ENCODE data around the gene PARP8.

PARP8 gene

DNA sequence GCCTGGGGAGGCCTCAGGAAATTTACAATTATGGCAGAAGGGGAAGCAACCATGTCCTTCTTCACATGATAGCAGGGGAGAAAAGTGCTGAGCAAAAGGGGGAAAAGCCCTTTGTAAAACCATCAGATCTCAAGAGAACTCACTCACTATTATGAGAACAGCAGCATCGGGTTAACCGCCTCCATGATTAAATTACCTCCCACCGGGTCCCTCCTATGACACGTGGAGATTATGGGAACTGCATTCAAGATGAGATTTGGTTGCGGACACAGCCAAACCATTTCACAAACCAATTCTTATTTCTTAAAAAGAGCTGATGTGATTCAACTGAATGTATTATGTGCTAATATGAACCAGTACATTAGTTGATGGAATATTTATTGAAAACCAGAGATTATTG, 63.9 kb downstream of the PARP8 start:
- TF ChIP-seq, protein P1, sequence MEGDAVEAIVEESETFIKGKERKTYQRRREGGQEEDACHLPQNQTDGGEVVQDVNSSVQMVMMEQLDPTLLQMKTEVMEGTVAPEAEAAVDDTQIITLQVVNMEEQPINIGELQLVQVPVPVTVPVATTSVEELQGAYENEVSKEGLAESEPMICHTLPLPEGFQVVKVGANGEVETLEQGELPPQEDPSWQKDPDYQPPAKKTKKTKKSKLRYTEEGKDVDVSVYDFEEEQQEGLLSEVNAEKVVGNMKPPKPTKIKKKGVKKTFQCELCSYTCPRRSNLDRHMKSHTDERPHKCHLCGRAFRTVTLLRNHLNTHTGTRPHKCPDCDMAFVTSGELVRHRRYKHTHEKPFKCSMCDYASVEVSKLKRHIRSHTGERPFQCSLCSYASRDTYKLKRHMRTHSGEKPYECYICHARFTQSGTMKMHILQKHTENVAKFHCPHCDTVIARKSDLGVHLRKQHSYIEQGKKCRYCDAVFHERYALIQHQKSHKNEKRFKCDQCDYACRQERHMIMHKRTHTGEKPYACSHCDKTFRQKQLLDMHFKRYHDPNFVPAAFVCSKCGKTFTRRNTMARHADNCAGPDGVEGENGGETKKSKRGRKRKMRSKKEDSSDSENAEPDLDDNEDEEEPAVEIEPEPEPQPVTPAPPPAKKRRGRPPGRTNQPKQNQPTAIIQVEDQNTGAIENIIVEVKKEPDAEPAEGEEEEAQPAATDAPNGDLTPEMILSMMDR (IDR thresholded peaks at IDR 0.05; ENCODE audit: extremely low read depth, missing control alignments), result no peak
- DNase-seq (ENCODE audit: low spot score), result no peak

DNA sequence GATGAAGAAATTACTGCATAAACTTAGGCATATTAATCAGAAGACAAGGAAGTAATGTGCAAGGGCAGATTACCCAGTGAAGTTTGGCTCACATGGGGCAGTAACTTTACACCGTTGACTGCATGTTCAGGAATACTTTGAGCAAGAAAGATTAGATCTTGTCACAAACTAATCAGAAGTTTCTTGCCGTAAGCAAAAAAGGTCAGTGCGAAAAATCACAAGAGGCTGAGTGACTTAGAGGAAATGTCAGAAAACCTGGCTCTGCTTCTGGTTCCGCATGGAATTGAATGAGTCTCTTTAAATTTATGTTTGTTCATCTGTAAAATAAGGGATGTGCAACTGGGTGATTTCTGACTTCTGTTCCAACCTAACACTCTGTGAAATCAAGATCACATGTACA, 64.4 kb downstream of the PARP8 start:
- DNase-seq (ENCODE audit: low spot score), result no peak
- TF ChIP-seq, protein P1 (IDR thresholded peaks at IDR 0.05; ENCODE audit: extremely low read depth, missing control alignments), result no peak

DNA sequence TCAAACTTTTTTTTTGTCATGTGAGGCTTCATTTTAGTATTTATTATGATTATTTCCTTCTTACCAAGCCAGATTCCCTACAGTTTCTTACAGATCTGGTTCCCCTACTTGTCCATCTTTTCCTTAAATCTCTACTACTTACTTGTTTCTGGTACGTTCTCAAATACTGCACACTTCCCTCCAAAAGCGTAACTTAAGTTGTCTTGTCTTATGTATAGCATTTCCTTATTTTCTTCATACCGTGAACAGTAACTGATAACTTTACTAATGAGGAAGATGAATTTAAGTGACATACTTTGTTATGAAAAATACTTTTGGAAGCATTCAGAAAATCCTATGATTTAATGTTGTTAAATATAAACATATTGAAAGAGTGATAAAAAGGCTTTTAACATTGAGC, 67.3 kb downstream of the PARP8 start:
- TF ChIP-seq, protein P1 (IDR thresholded peaks at IDR 0.05; ENCODE audit: extremely low read depth, missing control alignments), result no peak
- DNase-seq (ENCODE audit: low spot score), result no peak

DNA sequence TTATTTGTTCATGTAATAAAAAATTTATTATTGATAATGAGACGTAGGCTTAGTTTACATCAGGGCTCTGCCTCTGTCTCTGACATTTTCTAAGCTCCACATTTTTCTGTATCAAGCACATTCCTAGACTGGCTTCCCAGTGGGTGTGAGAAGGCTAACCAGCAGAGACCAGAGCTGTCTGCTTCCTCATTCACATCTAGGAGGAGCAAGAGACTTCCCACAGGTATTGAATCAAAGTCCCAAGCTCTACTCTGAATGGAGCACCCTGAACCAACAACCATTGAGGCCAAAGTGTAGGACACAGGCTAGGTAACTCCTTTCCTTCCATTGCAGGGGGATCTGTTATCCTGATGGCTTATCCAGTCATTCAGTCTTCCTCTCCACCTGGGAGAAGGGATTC, 72.4 kb downstream of the PARP8 start:
- DNase-seq (ENCODE audit: low spot score), result no peak
- TF ChIP-seq, protein P1 (IDR thresholded peaks at IDR 0.05; ENCODE audit: extremely low read depth, missing control alignments), result no peak

DNA sequence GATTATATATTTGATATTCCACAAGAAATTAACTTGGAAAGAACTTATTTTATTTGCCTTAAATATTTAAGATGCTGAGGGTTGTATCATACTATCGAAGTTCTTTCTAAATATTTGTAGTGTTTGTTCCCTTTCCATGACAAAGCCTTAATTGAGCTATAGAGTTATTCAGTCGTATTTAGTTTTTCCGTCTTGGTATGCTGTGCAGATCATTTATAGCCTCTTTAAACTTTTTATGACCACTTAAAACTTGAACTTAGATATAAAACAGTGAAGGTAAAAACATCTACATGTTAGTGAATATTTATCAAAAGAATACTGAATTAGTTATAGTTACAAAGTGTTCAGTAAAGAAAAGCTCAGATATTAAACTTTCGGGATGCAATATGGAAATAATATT, 74.4 kb downstream of the PARP8 start:
- TF ChIP-seq, protein P1 (IDR thresholded peaks at IDR 0.05; ENCODE audit: extremely low read depth, missing control alignments), result no peak
- DNase-seq (ENCODE audit: low spot score), result no peak

DNA sequence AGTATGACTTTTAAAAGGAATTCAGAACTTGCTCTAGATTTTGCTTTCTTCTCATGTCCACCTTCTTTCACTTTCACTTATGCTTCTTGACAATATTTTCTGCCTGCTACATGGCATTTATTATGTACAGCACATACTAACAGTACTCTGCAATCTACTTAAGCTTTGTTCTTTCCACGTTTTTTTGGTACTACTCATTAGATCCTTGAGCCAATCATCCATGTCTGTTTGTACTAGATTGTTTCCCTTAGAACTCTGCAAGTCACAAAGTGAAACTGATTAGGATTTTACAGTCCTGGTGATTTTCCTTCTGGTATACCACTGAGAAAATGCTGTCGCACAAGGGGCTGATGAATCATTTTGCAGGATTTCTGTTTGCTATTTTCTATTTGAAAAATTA, 78.3 kb downstream of the PARP8 start:
- peak; percentile 11 for DNase-seq (ENCODE audit: low spot score)
- TF ChIP-seq, protein P1 (IDR thresholded peaks at IDR 0.05; ENCODE audit: extremely low read depth, missing control alignments), result no peak

DNA sequence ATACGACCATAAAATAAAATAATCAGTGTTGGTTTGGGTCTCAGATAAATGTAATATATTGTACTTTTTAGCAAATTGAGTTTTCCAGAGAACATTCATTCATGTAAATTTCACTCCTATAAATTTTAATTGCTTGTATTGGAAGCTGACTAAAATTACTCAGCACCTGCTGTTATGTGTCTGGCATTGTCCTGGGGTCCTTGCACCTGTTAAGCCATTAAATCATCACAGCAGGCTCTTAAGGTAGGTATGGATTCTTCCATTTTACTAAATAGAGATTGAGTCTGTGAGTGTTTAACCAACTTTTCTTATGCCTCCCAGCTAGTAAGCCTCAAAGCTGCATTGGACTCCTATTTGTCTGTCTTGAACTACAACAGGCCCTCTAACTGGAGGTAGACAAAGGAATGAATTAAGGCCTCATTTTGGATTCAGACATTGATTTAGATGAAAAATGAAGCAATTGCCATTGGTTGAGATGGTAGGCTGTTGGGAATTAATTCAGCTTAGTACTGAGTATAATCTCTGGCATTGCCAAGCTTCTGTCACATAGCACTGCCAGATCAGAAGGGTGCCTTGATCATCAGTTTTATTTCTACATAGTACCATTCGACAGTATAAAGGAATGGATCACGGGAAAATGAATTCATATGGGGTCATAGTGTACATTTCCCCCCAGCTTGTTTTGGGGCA, 78.9 kb downstream of the PARP8 start:
- DNase-seq (ENCODE audit: low spot score), result no peak
- TF ChIP-seq, protein P1 (IDR thresholded peaks at IDR 0.05; ENCODE audit: extremely low read depth, missing control alignments), result no peak
